Germinal center (tissue), 1 donor: ENCODE measurements around the gene MINDY4.

Experiments used
- DNase-seq: peaks from one replicate; pipeline ENCODE4 v3.0.0; 2012; ENCODE audit warnings: mixed read lengths, low spot score

Gene MINDY4

DNA sequence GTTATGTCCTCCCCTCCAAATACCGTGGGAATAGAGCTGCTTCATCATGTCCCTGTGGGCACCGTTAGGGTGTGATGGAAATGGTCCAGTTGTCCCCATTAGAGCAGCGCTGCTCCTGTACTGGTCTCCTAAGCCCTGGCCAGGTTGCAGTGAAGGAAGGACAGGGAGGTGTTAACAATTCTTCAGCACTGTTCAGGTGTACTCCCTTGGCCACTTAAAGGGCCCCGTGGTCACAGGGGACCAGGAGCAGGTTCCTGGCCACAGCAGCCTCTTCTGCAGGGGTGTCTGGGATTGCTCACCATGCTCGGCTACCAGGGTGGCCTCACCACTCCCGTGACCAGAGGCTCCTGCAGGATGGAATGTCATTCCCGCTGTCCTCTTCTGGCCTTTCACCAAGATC, 65.8 kb downstream of the MINDY4 start:
- DNase-seq = no peak

DNA sequence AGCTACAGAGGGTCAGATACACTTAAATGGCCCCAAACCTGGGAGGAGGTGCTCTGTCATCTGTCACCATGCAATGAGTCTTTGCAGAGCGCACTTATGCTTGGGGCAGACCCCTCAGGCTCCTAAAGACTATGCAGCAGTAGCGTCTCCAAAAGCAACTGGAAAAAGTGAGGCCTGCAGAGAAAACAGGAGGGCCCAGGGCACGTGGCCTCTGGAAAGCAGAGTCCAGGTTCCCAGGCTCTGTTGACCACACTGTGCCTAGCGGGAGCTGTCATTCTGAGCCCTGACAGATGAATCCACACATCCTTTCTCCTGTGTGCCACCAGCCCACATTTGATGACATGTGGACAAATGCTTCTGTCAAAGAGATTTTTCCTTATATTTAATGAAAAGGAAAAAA, 66.4 kb downstream of the MINDY4 start:
- DNase-seq = no peak

DNA sequence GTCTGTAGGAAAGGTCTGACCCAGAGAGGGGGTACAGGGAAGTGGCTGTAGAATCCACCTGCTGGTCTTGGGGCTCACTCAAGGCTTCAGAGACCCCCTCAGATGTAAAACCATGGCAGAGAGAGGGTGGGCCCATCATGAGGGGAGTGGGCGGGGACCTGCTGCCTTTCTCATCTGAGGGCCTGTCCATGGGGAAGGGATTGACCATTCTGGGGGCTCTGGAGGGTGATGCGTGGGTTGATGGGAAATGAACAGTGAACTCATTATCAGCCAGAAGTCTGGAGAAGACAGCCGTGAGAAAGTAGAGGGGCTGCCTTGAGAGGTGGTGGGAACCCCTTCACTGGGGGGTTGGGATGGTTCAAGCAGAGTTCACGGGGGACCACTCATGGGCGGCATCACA, 66.8 kb downstream of the MINDY4 start:
- no peak for DNase-seq

DNA sequence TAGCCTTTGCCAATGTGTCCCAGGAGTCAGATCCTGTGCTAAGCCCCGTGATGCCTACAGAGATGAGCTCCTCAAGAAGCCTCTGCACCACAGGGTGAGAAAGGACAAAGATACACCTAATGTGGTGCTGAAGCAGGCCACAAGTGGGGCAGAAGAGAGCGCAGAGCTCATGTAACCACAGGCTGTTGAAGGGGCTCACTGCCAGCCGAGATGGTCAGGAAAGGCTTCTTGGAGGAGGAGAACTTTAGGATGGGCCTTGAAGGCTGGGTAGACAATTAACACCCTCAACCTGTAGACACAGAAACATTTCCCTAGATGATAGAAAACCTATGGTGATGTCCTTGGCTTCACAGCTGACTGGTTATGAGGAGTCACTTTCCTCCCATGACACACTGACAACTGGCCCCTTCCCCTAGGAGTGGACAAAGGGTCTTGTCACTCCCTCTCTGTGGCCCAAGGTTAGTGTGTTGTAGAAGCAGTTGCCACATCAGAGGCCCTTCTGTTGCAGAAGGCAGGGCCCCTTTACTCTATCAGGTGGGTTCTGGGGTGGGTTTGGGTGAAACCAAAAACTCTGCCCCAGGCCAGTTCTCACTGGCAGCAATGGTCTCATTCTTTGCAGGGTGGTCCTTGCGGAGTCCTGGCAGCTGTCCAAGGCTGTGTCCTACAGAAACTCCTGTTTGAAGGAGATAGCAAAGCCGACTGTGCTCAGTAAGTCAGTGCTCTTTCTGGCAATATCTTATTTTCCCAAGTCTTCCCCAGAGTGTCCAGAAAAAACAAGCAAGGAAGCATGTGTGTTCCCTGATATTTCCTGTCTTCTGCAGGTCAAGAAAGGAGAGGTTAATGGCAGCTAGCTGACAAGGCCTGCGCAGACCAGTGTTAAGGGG, 69.2 kb downstream of the MINDY4 start:
- DNase-seq = no peak

DNA sequence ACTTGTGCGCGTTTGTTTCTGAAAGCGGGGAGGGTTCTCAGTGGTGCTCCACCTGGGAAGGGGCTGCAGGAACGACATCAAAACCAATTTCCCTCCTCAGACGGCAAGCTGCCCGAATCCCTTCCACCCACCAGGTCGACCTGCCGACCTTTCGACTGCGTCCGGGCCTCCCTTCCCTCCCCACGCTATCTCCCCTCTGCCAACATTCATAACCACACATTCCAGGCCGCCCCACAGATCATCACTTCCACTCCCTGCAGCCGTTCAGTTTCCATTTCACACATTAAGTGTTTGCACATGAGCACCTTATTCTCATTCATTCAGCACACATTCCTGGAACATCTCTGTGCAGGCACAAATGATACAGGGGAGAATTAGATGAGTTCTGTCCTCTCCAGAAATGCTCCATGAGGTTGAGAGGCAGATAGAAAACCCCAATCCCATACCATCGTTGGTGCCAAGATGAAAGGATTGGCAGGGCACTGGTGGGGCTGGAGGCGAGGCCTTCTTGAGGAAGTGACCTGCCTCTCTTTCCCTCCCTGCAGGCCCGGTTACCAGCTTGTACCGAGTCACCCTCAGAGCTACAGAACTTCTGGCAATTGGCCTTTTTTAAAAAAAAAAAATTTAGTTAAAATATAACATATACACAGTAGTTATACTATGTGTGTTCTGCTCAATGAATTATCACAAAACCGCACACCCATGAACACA, 70.0 kb downstream of the MINDY4 start:
- no peak for DNase-seq

DNA sequence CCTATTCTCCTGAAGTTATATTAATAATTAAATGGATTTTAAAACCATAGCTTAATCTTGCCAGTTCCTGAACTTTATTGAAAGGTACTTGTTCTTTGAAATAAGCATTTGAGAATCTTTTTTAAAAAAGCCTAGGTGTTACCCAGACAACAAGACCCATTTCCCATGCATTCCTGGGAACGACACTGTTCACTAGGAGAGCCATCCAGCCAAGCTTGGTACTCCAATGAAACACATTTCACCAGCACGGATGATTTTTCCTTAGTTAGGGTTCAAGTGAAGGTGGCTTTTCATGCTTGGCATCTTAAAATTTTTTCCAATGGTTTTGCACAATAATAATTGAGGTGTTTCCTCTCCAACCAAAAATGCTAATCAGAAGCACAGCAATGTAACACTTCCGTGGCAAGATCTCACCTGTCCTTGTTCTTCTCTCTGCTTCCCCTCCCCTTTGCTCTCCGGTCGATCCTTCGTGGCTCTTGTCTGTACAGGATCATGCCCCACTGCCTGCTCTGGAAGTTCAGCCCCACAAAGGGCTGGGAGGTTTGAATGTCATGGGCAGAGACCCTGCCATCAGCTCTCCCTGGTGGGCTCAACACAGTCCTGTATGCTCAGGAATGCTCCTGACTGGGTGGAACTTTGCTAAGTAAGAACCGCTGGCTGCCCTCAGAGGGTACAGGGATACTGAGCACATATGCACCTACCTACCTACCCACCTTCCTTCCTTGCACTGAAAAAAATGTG, 70.8 kb downstream of the MINDY4 start:
- DNase-seq = no peak

DNA sequence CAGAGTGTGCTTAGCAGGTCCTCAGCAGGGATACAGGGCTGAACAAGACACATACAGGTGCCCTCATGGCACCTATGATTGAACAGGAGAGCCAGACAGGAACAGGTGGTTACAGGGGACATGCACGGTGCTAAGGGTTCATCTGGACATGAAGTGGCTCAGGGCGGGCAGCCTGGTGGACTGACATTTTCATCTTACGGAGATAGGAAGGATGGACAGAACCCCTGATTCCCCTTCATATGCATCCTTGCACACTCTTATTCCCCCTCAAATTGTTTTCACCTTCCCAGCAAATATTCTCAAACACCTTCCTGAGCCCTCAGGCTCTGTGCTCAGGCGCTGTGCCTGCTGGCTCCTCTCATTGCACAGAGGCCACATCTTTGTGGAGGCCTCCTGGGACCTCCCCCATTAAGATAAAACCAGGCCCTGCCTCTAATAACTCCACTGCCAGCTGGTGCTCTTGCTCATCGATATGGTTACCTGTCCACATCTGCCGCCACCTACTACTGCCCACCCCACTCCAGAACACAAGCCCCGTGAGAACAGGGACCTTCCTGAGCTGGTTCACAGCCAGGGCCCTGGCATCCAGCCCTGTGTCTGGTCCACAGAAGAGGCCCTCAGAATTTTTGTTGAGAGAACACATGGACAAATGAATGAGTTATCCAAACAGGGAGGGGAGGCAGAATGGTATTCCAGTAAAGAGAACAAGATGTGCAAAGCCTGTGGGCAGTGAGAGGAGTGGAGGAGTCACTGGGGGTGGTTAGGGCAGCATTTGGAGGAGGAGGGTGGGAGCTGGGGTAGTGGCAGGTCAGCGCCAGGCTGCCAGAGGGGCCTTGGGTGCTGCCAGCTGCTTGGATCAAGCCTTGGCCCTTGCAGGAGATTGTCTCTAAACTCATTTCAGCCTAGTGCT, 71.6 kb downstream of the MINDY4 start:
- DNase-seq = no peak

DNA sequence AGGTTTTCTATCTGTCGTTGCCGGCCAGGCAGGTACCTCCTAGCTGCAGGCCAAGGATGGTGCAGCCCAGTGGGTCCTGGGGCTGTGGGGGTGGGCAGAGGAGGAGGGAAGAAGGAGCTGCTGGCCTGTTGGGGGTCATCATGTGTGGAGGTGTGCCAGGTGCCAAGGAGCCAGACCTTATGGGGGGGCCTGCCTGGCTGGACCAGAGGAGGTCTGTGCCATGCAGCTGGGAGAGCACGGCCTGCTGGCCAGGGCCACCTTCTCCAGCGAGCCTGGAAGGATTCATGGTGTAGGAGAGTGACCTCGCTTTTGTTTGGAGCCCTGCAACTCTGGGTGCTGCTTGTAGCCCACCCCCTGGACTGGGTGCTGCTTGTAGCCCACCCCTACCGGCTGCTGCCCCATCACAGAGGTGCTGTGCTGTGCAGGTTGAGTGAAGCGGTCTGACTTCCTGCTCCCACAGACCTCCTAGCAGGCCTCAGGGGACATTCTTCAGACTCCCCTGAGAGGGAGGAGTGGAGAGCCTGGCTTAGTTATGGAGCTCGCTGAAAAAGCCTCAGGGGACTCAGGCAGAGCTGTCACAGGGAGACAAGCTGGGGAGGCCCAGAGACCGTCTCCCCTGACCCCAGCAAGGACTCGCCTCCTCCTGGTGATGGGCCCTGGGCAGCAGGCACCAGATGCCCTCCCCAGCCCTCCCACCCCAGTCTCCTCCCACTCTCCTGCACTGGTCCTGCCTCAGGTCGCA, 72.7 kb downstream of the MINDY4 start:
- no peak for DNase-seq

DNA sequence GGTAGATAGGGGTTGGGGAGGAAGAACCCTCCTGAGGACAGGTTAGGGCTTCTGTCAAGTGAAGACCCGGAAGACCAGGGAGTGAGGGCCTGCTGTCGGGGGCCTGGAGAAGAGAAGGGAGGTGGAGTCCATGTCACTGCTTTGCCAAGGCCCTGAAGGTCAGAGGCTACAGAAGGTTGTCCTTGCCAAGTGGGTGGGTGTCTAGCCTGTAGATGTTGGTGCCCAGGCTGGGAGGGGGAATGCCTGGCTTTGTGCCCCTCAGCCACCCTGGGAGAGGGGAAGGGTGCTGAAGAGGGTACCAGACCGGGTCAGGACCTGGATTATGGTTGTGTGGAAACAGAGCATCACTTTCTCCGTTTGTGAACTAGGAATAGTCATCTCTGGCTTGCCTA, 73.3 kb downstream of the MINDY4 start:
- DNase-seq = no peak

DNA sequence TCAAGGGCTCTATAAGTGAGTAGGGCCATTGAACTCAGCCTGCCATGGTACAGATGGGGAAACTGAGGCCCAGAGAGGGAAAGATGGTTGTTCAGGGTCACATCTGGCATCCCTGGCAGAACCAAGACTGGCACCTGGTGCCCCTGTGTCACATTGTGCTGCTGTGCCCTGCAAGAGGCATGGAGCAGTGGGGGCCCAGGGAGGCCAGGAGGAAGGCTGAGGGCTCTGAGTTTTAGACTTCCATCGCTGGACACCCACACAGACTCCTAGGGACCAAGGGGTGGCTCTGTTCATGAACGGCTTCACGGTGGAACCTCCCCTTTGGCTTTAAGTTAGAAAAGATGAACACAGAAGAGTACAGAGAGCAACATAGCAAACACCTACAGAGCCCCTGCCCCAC, 73.7 kb downstream of the MINDY4 start:
- DNase-seq = no peak

DNA sequence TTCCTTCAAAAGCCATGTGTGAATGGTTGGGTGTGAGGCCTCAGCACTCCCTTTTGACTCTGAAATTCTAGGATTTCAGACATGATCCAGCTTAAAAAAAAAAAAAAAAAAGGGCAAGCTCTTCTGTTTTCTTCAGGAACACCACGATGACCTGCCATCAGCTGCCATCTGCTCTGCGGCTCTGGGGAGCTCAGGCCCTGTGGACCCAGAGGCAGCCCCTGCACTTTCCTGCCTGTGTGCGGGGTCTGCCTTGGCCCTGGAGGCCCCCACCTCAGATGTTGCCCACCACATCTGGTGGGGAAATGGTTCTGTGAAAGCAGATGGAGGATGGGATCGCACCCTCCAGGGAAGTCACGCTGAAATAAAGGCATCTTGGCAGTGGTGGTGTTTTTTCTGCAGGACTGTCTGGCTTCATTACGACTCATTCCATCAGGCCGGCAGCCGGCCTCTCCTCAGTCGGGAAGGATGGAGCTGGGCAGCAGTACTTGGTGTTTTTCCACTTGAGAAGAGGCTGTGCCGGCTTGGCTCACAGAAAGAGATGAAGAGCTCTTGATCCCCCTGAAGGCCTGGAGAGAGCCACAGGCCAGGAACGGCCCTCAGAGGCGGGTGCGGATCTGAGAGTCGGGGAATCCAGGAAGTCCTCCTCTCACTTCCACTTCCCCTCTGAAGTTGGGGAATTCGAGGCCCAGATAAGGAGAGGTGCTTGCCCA, 74.4 kb downstream of the MINDY4 start:
- no peak for DNase-seq

DNA sequence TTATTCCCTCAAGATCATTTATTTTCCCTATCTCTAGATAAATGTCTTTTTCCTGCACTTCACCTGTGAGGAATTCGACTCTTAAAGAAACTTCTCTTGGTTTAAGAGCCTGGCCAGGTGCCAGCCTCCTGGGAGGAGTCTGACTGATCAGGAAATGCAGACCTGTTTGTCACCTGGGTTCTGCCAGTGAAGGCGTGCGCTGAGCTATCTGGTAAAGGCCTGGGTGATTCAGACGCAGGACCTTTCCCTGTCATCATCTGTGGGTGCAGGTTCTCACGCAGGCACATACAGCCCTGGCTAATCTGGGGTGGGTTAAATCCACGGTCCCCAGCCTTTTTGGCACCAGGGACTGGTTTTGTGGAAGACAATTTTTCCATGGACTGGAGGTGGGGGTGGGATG, 75.2 kb downstream of the MINDY4 start:
- no peak for DNase-seq

DNA sequence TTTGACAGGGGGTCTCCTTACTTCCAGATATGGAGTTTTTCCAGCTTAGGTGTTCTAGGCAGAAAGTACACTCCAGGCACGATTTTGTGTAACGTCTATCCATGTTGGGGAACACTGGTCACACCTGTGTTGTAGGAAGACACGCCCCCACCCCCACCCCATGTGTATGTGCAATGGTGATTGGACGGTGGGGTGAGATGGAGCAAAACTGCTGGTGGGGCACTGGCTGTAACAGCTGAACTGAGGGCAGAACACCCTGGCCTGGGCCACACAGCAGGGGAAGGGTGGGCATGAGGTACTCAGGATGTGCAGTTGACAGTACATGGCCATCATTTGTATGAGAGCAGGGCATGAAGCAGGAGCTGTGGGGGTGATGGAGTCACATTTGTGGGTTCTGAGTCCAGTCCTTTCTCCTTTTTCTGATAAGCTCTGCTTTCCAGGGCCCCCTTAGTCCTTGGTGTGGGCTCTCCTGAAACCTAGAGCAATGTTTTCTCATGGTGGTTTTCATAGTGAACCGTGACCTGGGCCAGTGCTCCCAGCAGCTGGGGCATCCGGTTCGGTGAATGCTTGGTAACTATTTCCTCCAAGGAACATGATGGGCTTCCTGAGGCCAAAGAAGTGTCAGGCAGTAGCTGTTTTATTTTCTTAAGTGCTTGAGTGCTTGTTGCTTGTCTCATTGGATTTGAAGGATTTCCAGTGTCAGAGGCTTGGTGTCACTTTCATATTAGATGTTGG, 77.1 kb downstream of the MINDY4 start:
- DNase-seq = no peak

DNA sequence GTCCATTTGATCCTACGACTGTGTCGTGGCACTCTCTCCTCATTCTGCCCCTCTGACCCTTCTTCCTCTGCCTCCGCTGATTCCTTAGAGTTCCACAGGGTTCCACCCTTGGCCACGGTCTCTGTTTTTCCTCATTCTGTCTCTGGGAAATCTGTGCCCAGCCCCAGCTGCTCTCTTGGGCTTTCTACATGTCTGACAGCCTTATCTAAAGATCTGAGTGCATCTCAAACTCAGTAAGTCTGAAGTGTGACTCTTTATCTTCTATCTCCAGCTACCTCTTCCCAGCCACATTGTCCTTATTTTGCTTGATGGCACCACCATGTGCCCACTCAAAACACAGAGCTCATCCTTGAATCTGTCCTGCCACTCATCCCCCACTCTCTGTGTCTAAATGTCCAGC, 78.3 kb downstream of the MINDY4 start:
- DNase-seq = no peak

DNA sequence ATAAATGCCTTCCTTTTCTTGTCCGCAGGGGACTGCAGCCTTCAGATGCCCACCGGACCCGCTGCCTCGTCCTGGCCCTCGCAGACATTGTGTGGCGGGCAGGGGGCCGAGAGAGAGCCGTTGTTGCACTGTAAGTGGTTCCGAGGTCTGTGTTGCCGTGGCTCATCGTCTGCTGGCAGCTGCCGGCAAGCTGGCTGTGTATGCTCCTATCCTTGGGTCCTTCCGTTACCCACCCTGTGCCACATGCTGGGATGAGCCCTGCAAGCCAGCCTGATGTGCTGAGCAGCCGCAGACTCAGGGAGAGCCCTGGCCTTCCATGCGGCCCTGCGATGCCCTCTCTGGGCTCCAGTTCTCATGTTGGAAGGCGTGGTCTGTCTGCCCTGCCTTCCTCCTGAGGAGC, 79.2 kb downstream of the MINDY4 start:
- DNase-seq = no peak

DNA sequence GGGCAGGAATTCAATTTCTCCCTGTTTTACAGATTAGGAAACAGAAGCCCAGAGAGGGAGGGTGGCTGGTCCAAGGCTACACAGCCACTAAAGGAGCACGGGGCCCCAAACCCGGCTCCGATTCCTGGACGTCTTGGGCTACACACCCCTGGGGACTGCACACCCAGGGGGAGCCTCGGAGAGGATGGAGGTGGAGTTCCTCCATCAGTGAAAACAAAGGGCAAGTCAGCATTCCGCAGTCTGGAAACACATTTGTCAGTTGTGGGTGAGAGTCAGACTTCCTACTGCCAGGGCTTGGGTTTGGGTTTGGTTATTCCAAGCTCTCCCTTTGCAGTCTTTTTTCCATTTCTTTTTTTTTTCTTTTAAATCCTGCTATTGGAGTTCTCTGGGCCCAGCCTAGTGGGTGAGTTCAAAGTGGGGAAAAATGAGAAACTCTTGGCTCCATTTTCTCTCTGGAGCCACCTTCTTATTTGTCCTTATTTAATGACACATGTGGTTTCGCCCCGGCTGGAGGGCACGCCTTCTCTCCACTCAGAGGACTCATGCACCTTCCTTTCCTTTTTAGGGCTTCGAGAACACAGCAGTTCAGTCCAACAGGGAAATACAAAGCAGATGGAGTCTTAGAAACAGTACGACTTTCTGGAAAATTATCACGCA, 80.6 kb downstream of the MINDY4 start:
- DNase-seq = no peak

DNA sequence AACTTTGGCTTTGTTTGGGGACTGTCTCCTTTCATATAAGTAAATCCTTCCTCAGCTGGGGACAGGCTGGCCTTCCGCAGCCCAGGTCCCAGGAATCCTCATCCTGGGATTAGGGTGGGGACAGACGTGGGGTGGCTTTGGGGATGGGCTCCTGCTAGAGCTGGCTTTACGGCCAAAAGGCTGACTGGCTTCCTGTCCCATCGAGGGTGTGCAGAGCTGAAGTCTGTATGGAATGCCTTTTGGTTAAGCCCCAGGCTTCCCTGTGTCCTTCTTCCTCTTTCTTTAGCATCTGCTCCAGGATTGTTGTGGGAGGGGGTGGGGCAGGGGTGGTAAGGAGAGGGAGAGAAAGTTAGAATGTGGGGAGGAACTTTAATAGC, 81.1 kb downstream of the MINDY4 start:
- no peak for DNase-seq

DNA sequence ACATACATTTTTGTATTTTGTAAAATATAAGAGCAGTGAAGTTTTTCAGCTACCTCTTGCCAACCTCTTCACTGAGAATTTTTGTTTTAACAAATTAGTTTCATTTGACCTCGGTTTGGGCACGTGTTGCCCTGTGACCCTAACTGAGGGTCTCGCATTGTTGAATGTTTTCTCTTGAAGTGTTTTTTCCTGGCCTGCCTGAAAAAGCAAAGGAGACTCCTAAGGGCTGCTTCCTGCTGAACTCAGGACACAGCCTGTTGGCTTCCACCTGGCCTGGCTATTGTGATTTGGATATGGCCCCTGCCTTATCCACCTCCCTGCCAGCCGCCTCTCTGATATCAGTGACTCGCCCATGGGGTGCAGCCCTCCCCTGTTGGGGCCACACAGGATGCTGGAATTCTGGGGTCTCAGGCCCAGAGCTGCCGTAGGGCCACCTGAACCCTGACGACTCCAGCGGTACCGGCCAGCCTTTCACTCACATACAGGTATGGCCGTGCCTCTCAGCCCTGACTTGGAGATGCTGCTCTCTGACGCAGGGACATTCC, 81.6 kb downstream of the MINDY4 start:
- DNase-seq = no peak

DNA sequence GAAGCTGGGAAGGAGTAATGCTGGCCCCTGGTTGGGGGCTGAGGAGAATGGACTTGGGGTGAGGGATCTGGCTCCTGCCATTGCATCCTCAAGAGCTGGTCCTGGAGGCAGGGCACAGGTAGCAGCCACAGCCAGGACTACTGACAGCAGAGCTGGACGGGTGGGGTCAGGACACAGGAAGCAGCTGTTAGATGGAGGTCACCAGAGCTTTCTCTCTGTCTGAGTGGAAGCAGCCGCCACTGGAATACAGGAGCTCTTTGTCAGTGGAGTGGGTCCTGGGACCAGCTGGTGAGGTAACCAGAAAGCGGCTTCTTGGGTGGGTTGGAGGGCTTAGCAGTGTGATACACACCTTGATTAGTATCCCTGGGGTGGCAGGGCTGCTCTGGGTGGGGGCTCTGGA, 82.4 kb downstream of the MINDY4 start:
- no peak for DNase-seq
